Fibroblast of pulmonary artery (primary cell): ENCODE measurements around the gene TTC39C.

Source experiments
- DNase-seq: peaks from one replicate; pipeline ENCODE4 v3.0.0-alpha.2; 2010; ENCODE audit warnings: low read depth
- H3K4me3 ChIP-seq: replicated peaks from 2 replicates; pipeline ENCODE4 v1.5.1; 2011; ENCODE audit warnings: low read depth, mild to moderate bottlenecking, control low read depth, low read length, moderate library complexity
- CTCF ChIP-seq: IDR thresholded peaks from 2 replicates; pipeline ENCODE4 v1.5.1; 2011; ENCODE audit warnings: mild to moderate bottlenecking, control low read depth, low read length, inconsistent platforms; ENCODE audit errors: missing control alignments

TTC39C gene

GRCh38 chr18:24009651-24010333, 4.8 kb upstream of the TTC39C start:
- DNase-seq: no peak
- no peak for TF ChIP-seq CTCF
- no peak overlapping the region for H3K4me3 ChIP-seq

- DNase-seq: no peak
- no peak for TF ChIP-seq CTCF
- no peak overlapping the region for H3K4me3 ChIP-seq
These were observed 3.9 kb upstream of the TTC39C start for GRCh38 chr18:24010673-24011072.

- DNase-seq: no peak
- no peak for TF ChIP-seq CTCF
- no peak overlapping the region for H3K4me3 ChIP-seq
These were observed 3.2 kb upstream of the TTC39C start for GRCh38 chr18:24011123-24011917.

GRCh38 chr18:24013051-24013450, 1.5 kb upstream of the TTC39C start:
- DNase-seq: no peak
- no peak overlapping the region for H3K4me3 ChIP-seq
- TF ChIP-seq CTCF: no peak

- peak; percentile 81 for DNase-seq
These were observed 558 bp downstream of the TTC39C start for GRCh38 chr18:24014986-24015638.

More at GRCh38 chr18:24014986-24015638, 558 bp downstream of the TTC39C start:
- TF ChIP-seq CTCF: no peak
- peak overlapping the region; percentile 80 for H3K4me3 ChIP-seq
